ENCODE results near the gene STAC3.

The STAC3 gene

DNA sequence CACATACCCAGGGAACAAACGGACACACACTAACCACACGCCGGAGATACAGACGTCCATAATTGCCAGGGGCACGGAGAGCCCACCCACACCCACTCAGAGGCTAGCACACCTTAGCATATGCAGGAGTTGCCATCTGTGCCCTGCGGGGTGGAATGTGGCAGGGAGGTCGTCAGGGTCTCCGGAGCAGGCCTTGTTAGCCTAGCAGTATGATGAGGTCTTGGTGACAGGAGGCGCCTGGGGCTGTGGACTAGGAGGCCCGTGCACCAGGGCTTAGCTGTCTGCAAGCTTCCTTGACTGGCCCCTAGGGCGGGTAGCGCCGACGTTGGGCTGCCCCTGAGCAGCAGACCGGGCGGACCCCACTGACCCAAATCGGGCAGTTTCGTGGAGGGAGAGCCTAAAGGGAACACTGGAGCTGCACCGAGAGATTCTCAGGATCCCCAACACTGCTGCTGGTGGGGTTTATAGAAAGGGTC lies 10.0 kb downstream of the STAC3 start:
- H3K4me3 ChIP-seq (ENCODE audit: low read depth, low read length), result peak overlapping the region; percentile 76
- H3K27me3 ChIP-seq (ENCODE audit: insufficient read depth, low read length), result peaks cover 21% of the 10 kb centered on the region

DNA sequence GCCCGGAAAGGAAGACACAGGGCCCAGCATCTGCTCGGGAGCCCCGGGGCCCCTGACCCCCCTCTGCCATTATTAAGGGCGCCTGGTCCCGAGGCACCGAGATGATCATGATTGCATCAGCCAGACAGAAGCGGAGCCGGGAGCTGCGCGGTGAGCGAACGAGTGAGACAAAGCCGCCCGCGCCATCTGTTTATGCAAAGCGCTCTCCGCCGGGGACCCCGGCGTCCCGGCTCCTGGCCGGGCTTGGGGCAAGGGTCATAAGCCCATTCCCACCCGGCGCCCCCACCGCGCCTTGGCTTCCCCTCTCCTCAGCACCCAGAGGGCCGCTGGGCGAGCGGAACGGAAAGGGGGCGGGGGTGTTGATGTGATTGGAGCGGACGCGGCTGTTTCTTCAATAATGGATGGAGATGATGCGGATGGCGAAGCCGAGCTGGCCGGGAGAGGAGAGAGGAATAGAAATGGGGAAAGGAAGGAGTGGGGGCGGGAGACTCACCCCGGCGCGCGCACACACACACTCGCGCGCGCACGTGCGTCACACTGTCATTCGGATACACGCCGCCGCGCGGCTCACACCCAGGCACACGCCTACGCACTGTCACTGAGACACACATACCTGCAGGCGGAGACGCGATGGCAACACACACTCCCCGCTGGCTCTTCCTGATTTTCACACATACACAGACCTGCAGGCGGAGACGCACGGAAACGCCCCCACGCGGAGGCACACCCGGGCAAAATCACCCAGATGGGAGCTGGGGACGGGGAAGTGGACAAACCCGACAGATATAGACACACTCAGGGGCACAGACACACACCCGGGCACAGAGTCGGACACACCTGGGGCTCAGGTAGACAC lies 10.7 kb downstream of the STAC3 start:
- H3K36me3 ChIP-seq (ENCODE audit: insufficient read depth, low read length), result no peaks in the 10 kb centered on the region
- H2AFZ ChIP-seq (ENCODE audit: low read length, unreplicated experiment), result peak overlapping the region; percentile 35
- no peaks in the 10 kb centered on the region for H3K79me2 ChIP-seq (ENCODE audit: control insufficient read depth, insufficient read depth, low read length, unreplicated experiment)
- H3K27me3 ChIP-seq (ENCODE audit: insufficient read depth, low read length), result peaks cover 21% of the 10 kb centered on the region
- H3K4me3 ChIP-seq (ENCODE audit: low read depth, low read length), result peak overlapping the region; percentile 76
- H3K4me1 ChIP-seq (ENCODE audit: control insufficient read depth, insufficient read depth, low read length, unreplicated experiment), result peaks cover 35% of the 10 kb centered on the region
- H3K27ac ChIP-seq (ENCODE audit: low read depth, low read length), result no peak overlapping the region

More for the DNA sequence above, 10.0 kb downstream of the STAC3 start:
- no peak overlapping the region for H3K27ac ChIP-seq (ENCODE audit: low read depth, low read length)
- H3K4me1 ChIP-seq (ENCODE audit: control insufficient read depth, insufficient read depth, low read length, unreplicated experiment), result peaks cover 29% of the 10 kb centered on the region
- no peak overlapping the region for H2AFZ ChIP-seq (ENCODE audit: low read length, unreplicated experiment)
- no peaks in the 10 kb centered on the region for H3K36me3 ChIP-seq (ENCODE audit: insufficient read depth, low read length)
- H3K79me2 ChIP-seq (ENCODE audit: control insufficient read depth, insufficient read depth, low read length, unreplicated experiment), result no peaks in the 10 kb centered on the region

DNA sequence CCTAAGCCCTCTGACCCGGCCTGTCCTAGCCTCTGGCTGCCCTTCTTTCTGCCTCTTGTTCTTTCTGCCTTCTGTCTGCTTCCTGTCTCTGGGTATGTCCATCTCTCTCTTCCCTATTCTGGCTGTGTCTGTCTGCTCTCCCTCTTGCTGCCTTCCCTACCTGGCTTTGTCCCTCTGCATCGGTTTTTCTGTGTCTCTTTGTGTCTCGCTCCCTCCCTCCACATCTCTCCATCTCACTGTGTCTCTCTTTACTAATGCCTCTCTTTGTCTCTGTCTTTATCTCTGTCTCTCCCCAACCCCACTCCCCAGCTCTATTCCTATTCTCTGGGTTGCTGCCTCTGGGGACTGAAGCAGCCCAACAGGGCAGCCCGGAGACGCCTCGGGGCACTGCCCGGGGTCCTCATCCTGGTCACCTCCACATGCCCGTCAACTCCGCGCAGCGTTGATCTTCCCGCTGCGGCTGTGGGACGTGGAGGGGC lies 11.4 kb downstream of the STAC3 start:
- Histone ChIP-seq H3K27ac (ENCODE audit: low read depth, low read length) (no peak overlapping the region), H3K4me3 (ENCODE audit: low read depth, low read length) (peak overlapping the region; percentile 76), H3K79me2 (ENCODE audit: control insufficient read depth, insufficient read depth, low read length, unreplicated experiment) (no peaks in the 10 kb centered on the region), H3K4me1 (ENCODE audit: control insufficient read depth, insufficient read depth, low read length, unreplicated experiment) (peaks cover 39% of the 10 kb centered on the region), H2AFZ (ENCODE audit: low read length, unreplicated experiment) (peak overlapping the region; percentile 22), H3K36me3 (ENCODE audit: insufficient read depth, low read length) (no peaks in the 10 kb centered on the region), H3K27me3 (ENCODE audit: insufficient read depth, low read length) (peaks cover 21% of the 10 kb centered on the region)

DNA sequence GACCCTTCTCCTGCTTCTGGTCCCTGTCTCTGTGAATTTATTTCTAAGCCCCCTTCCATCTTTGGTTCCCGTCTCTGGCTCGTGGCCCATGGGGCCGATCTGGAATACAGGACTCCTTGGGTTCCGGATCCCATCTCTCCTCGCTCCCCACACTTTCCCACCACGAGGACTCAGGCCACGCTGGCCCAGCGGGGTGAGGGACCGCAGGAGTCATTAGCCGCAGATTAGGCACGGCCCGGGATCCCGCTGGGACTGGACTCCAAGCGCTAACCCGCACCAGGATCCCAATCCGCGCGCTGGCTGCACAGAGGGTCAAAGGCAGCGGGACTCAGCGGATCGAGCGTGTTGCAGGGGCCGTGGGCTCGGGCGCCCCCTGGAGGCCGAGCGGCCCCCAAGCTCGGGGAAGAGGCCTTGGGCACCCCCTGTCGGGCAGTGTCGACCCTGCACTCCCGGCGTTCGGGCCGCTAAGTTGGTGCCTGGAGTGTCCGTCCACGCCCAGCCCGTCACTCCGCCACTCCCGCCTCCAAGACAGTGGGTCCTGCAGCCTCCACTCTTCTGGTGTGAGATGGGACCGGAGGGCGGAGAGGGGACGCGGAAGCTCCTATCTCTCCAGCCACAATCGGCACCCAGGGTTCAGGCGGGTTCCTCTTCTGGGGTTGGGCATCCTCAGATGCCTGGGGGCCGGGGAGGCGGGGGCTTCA lies 12.0 kb downstream of the STAC3 start:
- Histone ChIP-seq H3K36me3 (ENCODE audit: insufficient read depth, low read length) (no peaks in the 10 kb centered on the region), H3K79me2 (ENCODE audit: control insufficient read depth, insufficient read depth, low read length, unreplicated experiment) (no peaks in the 10 kb centered on the region), H3K4me1 (ENCODE audit: control insufficient read depth, insufficient read depth, low read length, unreplicated experiment) (peaks cover 44% of the 10 kb centered on the region), H2AFZ (ENCODE audit: low read length, unreplicated experiment) (peak overlapping the region; percentile 22), H3K27ac (ENCODE audit: low read depth, low read length) (no peak overlapping the region), H3K27me3 (ENCODE audit: insufficient read depth, low read length) (peaks cover 21% of the 10 kb centered on the region), H3K4me3 (ENCODE audit: low read depth, low read length) (peak overlapping the region; percentile 76)

DNA sequence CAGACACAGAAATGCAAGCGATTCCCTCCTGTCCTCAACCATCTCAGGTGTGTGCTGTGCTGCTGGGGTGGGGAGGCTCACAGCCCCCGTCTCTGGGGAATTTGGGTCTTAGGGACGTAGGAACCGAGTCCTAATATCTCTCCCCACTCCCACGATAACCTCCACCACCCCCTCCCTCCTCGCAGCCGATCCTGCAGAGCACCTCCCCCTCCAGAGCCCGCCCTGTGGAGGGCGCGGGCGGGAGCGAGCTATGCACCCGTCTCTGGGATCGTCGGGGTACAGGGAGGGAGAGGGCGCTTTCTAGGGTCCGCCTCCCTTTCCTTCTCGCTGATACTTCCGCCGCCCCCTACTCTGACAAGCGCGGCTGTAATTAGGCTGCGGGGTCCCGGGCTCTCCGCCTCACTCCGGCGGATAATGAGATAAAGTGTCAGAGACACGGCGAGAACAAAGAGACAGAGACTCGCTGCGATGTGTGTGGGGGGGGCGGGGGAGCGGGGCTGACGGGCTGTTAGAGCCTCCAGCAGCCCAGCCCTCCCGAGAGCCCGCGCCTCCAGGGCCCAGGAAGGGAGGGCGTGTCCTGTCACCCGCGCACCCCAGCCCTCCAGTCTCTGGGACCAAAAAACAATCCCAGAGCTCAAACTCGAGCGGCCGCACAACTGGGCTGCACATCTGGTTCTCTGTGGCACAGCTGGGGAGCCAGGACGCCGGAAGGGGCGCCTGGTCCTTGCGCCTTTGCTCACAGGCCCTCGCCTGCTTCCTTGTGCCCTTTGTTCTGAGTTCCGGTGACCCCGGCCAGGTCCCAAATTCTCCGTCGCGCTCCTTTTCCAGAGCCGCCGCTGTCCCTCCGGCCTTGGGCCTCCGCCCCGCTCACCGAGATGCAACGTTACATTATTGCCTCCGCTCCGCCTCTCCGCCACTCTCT lies 12.8 kb downstream of the STAC3 start:
- Histone ChIP-seq H3K27me3 (ENCODE audit: insufficient read depth, low read length) (peaks cover 21% of the 10 kb centered on the region), H3K79me2 (ENCODE audit: control insufficient read depth, insufficient read depth, low read length, unreplicated experiment) (no peaks in the 10 kb centered on the region), H3K4me1 (ENCODE audit: control insufficient read depth, insufficient read depth, low read length, unreplicated experiment) (peaks cover 50% of the 10 kb centered on the region), H3K27ac (ENCODE audit: low read depth, low read length) (no peak overlapping the region), H3K36me3 (ENCODE audit: insufficient read depth, low read length) (peaks cover 5% of the 10 kb centered on the region; the same call in 1 of the 2 replicates), H2AFZ (ENCODE audit: low read length, unreplicated experiment) (no peak overlapping the region), H3K4me3 (ENCODE audit: low read depth, low read length) (no peak overlapping the region)

DNA sequence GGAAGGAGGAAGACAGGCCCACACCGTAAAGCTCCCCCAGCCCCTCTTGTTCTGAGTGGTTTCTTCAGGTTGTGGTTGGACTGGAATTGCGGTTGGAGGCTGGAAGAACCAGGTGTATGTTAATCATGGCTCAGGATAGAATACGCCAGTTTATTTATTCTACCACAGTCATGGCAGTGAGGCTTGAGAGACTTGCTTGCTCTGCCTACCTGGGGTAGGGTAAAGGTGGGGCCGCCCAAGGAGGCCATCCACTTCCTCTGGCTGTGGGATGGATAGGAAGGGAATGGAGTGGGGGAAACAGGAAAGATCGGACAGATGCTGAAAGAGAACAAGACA lies 13.4 kb downstream of the STAC3 start:
- Histone ChIP-seq H3K4me3 (ENCODE audit: low read depth, low read length) (no peak overlapping the region), H2AFZ (ENCODE audit: low read length, unreplicated experiment) (no peak overlapping the region), H3K27me3 (ENCODE audit: insufficient read depth, low read length) (peaks cover 18% of the 10 kb centered on the region), H3K79me2 (ENCODE audit: control insufficient read depth, insufficient read depth, low read length, unreplicated experiment) (peaks cover 5% of the 10 kb centered on the region), H3K36me3 (ENCODE audit: insufficient read depth, low read length) (peaks cover 11% of the 10 kb centered on the region; the same call in 1 of the 2 replicates), H3K4me1 (ENCODE audit: control insufficient read depth, insufficient read depth, low read length, unreplicated experiment) (peaks cover 49% of the 10 kb centered on the region), H3K27ac (ENCODE audit: low read depth, low read length) (no peak overlapping the region)

DNA sequence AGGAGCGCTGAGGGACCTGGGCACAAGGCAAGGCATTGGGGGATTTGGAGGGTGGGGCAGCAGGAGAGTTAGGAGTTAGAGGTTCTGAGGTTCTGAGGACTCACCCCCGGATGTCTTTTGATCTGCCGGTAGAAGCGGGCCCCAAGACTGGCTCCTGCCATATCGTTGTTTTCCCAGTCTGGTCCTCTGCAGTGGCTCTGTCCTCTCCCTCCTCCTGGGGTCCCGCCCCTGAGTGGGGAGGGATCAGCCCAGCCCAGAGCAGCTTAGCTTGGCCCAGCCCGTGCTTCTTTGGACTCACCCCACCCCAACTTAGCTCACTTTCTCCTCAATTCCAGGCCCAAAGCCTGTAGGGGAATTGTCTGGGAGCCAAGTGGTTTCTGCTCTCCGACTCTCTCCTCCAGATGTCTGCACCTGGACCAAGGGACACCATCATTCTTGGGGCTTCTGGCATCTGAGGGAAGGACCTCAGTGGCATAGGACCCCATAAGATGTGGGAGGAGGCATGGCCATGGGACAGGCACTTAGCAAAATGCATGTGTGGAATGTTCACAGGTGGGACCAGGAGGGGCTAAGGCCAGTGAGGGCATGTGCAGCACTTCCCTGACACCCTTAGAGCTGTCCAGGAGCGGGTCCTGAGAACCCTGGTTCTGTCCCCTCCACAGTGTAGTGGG lies 13.9 kb downstream of the STAC3 start:
- no peak overlapping the region for H3K4me3 ChIP-seq (ENCODE audit: low read depth, low read length)
- peaks cover 49% of the 10 kb centered on the region for H3K4me1 ChIP-seq (ENCODE audit: control insufficient read depth, insufficient read depth, low read length, unreplicated experiment)
- H3K36me3 ChIP-seq (ENCODE audit: insufficient read depth, low read length), result peaks cover 16% of the 10 kb centered on the region; the same call in 1 of the 2 replicates
- H3K79me2 ChIP-seq (ENCODE audit: control insufficient read depth, insufficient read depth, low read length, unreplicated experiment), result peaks cover 10% of the 10 kb centered on the region
- no peak overlapping the region for H3K27ac ChIP-seq (ENCODE audit: low read depth, low read length)
- no peak overlapping the region for H2AFZ ChIP-seq (ENCODE audit: low read length, unreplicated experiment)
- peaks cover 13% of the 10 kb centered on the region; the same call in 1 of the 2 replicates for H3K27me3 ChIP-seq (ENCODE audit: insufficient read depth, low read length)

DNA sequence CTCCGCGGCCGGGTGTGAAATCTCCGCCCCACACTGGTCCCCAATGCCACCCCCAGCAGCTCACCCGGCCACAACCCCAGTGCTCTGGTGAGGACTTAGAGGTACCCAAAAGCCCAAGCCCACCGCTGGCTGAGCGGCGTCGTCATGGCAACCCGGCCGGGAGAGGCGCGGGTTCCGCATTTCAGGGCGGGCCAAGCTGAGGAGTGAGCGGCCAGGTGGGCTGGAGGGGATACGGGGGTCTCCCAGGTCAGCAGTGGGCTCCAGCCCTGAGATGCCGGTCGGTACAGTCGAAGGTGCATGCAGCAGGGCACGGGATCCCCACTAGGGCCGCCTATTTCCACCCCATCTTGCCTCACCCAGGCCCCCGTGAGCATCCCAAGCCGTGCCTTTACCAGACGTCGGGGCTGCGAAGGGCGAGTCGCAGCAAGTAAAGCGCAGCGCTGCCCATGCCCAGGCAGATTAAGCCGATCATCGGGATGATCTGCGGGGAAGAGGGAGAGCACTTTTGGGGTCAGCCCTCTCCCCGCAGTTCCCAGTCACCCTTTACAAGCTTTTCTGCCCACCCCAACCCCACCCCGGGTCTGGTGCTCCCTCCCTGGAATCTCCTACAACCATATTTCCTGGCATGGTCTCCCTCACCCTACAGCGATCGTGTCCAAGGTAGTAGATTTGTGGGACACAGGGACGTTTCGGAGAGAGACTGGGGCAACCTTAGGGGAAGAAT lies 14.6 kb downstream of the STAC3 start:
- Histone ChIP-seq H3K36me3 (ENCODE audit: insufficient read depth, low read length) (peaks cover 23% of the 10 kb centered on the region; the same call in 1 of the 2 replicates), H3K79me2 (ENCODE audit: control insufficient read depth, insufficient read depth, low read length, unreplicated experiment) (peaks cover 17% of the 10 kb centered on the region), H3K4me3 (ENCODE audit: low read depth, low read length) (no peak overlapping the region), H3K4me1 (ENCODE audit: control insufficient read depth, insufficient read depth, low read length, unreplicated experiment) (peaks cover 54% of the 10 kb centered on the region), H2AFZ (ENCODE audit: low read length, unreplicated experiment) (no peak overlapping the region), H3K27ac (ENCODE audit: low read depth, low read length) (no peak overlapping the region), H3K27me3 (ENCODE audit: insufficient read depth, low read length) (peaks cover 6% of the 10 kb centered on the region; the same call in 1 of the 2 replicates)

DNA sequence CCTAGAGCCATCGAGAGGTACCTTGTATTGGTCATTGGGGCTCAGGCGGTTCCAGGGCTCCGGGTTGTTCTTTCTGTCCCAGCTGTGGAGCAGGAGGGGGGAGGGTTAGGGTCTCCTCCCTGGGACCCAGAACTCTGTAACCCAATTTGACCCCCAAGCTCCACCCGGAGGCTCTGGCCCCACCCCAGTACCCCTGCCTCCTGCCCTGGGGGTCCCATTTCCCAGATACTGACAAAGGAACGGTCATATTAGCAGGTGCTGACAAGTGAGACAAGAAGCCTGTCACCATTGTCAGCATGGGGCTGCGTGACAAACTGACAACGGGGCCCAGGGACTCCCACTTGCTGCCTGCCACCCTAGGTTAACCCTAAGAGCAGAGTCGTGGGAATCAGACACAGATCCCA lies 15.3 kb downstream of the STAC3 start:
- Histone ChIP-seq H3K36me3 (ENCODE audit: insufficient read depth, low read length) (peaks cover 23% of the 10 kb centered on the region; the same call in 1 of the 2 replicates), H3K27ac (ENCODE audit: low read depth, low read length) (peak overlapping the region; percentile 81), H3K4me1 (ENCODE audit: control insufficient read depth, insufficient read depth, low read length, unreplicated experiment) (peaks cover 52% of the 10 kb centered on the region), H3K79me2 (ENCODE audit: control insufficient read depth, insufficient read depth, low read length, unreplicated experiment) (peaks cover 24% of the 10 kb centered on the region), H3K4me3 (ENCODE audit: low read depth, low read length) (no peak overlapping the region), H2AFZ (ENCODE audit: low read length, unreplicated experiment) (no peak overlapping the region), H3K27me3 (ENCODE audit: insufficient read depth, low read length) (no peaks in the 10 kb centered on the region)
